ENCODE data around the gene MTF2. TPM values are rescaled to one million over a fixed set of nuclear protein-coding genes. Genes with fewer than 3 reads are reported as not detected.

Gene MTF2
- total and polyA plus RNA-seq, 2 experiments from 2014 or later = 82.1 to 133 TPM

- Histone ChIP-seq H3K4me3 (peak overlapping the region; percentile 86), H3F3A (replicated peaks; ENCODE audit: low read depth) (no peaks in the 10 kb centered on the region), H3K4me2 (peak overlapping the region; percentile 88), H2AFZ (no peak overlapping the region), H3K9me2 (ENCODE audit: insufficient read depth) (0 out of 2 replicates have a peak, but pooled peaks cover 4% of the 10 kb centered on the region), H4K20me1 (replicated peaks; ENCODE audit: insufficient read depth) (peaks cover 43% of the 10 kb centered on the region), H3K36me3 (ENCODE audit: insufficient read depth) (peaks cover 10% of the 10 kb centered on the region; the same call in 1 of the 2 replicates), H3K79me2 (replicated peaks; ENCODE audit: insufficient read depth) (peaks cover 62% of the 10 kb centered on the region), H3K27me3 (ENCODE audit: insufficient read depth) (no peaks in the 10 kb centered on the region), H3K27ac (ENCODE audit: low read depth) (peak overlapping the region; percentile 100), H3K4me1 (ENCODE audit: insufficient read depth) (no peaks in the 10 kb centered on the region; the same call in 1 of the 2 replicates)
- peaks cover 5% of the 10 kb centered on the region; the same call in 2 of the 3 replicates for H3K4me1 Mint-ChIP-seq
- DNase-seq (ENCODE audit: low spot score) = peak; percentile 73
- H3K36me3 Mint-ChIP-seq (ENCODE audit: low read depth) = peaks cover 48% of the 10 kb centered on the region
- peak overlapping the region; percentile 96 for H3K27ac Mint-ChIP-seq
- ATAC-seq = peak; percentile 19
- TF ChIP-seq ZNF462 (CRISPR knock-in tag; IDR thresholded peaks at IDR 0.05) = no peak
- TF ChIP-seq CTCF (conservative IDR thresholded peaks at IDR 0.05; ENCODE audit: low read depth in 2 of 2) = peak; percentile 35 to 54
- H3K27me3 Mint-ChIP-seq (ENCODE audit: insufficient read depth, low read depth, poor library complexity) = peaks cover 3% of the 10 kb centered on the region
- peaks cover 17% of the 10 kb centered on the region for H3K9me3 Mint-ChIP-seq
- H3K4me3 Mint-ChIP-seq = peak overlapping the region; percentile 95
These were observed 1.2 kb downstream of the MTF2 start for GRCh38 chr1:93080179-93080823.
